Measurements from ENCODE around the gene NEUROG2. TPM values are rescaled to one million over a fixed set of nuclear protein-coding genes. Genes with fewer than 3 reads are reported as not detected.
A peak's percentile ranks its signal among the peaks of the same experiment; 100 is the strongest.
"Not testable (repeated sequence)": the region's sequence is repeated elsewhere in the genome, so short reads cannot be mapped to it uniquely, and the experiment has no call there.

Gene NEUROG2
- total RNA-seq, 2 donors from 2014 or later, result not detected

DNA sequence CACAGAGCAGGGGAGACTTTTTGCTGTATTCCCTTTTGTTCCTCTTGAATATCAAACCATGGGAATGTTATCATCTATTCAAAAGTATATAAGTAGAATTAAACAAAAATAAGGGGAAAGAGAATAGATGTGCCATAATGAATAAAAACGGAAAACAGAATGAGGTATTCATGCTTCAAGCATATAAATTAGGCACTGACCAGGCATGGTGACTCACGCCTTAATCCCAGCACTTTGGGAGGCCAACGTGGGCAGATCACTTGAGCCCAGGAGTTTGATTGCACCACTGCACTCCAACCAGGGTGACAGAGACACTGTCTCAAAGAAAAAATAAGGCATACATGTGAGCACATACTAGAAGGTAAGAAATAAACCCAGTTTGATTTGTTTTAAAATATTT is 16.3 kb upstream of the NEUROG2 start:
- Mint-ChIP-seq H3K4me1 (no peaks in the 10 kb centered on the region), H3K36me3 (ENCODE audit: low read depth) (no peaks in the 10 kb centered on the region), H3K4me3 (no peak overlapping the region), H3K9me3 (no peaks in the 10 kb centered on the region), H3K27ac (no peak overlapping the region), H3K27me3 (peaks cover 16% of the 10 kb centered on the region)
- ATAC-seq (replicated peaks), result no peak

DNA sequence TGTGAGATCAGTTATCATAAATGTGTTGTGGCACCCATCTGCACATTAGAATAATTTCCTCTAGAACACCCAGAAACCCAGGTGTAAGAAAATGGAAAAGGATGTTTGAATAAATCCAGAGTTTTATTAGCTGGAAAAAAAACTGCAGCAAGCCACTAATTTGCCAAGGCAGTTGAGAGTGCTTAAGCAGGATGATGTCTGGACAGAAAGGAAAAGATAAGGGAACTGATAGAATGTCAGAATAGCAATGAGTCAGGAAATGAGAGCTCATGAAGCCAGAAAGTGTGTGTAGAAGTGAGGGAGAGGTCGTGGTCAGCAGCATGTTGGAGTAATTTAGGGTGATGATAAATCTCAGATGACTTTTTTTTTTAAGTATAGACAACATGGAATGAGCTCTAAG is 15.2 kb upstream of the NEUROG2 start:
- Mint-ChIP-seq H3K4me1 (no peaks in the 10 kb centered on the region), H3K27ac (no peak overlapping the region), H3K27me3 (peaks cover 16% of the 10 kb centered on the region), H3K4me3 (no peak overlapping the region), H3K9me3 (no peaks in the 10 kb centered on the region), H3K36me3 (ENCODE audit: low read depth) (no peaks in the 10 kb centered on the region)
- ATAC-seq (replicated peaks), result no peak

DNA sequence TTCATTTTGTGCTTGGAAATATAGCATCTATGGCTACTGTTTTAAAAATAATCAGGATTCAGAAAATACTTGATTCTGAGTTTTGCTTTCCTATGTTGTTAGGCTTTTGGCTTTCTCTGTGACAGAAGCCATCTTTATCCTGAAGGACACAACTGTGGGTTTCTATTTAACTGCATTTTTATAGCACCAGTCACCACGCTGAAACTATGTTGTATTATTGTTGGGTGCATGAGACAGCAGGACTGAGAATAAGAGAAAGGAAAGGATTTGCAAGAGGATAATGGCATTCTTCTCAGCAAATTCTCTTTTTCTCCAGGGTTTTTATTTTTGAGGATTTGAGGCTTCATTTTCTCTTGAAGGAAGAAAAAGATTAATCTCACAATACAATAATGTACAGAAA is 10.1 kb upstream of the NEUROG2 start:
- Mint-ChIP-seq H3K36me3 (ENCODE audit: low read depth) (peaks cover 11% of the 10 kb centered on the region), H3K4me3 (no peak overlapping the region), H3K27ac (no peak overlapping the region), H3K27me3 (peaks cover 43% of the 10 kb centered on the region), H3K9me3 (no peaks in the 10 kb centered on the region), H3K4me1 (peaks cover 8% of the 10 kb centered on the region)
- no peak for ATAC-seq (replicated peaks)

DNA sequence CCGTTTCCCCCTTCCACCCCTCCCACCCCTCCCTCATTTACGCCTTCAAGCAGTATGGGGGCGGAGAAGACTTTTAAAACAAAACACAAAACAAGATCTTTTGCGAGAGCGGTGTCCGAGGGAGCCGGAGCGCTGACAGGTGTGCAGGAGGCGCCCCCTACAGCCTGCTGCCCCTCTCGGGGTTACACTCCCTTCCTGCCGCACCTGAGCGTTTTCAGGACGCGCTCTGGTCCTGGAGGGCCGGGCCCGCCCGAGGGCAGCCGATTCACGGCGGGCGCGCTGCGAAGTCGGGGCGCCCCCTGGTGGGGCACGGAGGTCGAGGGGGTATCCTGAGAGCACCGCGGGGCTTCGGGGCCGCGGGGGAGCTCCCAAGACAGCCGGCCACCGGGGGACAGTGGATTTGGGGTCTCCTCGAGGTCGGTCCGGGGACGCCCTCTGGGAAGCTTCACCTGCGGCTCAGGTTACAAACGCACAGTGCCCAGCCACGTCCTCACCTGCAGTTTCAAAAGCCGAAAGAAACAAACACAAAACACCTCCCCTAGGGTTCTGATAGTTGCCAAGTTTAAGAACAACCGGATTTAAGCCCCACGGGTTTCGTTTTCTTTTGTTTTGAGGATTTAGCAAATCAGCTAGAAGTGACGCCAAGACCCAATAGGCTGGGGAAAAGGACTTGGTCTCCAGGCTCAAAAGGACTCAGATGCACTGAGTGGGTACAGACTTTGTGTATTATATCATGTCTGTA is 8.0 kb upstream of the NEUROG2 start:
- peak; percentile 94 for ATAC-seq (replicated peaks)

DNA sequence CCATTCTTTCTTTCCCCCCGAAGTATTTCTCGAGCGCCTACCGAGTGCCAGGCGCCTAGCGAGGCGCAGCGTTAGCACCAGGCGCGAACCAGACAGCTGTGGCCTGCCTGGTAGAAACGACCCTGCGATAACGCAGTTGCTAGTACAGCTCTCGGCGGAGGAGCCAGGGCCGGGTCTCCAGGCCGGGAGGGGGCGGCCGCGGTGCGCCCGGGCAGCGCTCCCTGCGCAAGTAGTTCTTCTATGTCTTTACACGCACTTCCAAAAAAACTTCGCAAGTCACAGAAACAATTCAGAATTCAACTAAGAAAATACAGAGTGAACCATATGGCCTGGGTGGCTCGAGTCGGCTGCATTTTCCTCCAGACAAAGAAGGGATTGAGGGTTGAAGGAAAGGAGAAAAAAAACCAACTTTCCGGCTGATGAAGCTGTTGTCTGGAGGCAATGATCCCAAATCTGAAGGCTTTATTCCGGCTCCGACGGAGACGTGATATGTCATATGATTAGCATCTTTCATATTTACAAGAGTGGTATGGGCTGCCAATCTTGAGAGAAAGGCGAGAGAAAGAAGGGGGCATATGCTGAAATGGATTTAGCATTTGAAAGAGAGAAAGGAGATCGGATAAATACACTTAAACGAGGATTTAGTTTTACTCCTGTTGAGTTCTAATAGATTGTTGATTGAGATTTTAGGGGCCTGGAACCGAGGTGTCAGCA is 7.2 kb upstream of the NEUROG2 start:
- Mint-ChIP-seq H3K9me3 (no peaks in the 10 kb centered on the region), H3K4me3 (peak overlapping the region; percentile 88), H3K27me3 (peaks cover 61% of the 10 kb centered on the region), H3K27ac (peak overlapping the region; percentile 33), H3K4me1 (peaks cover 8% of the 10 kb centered on the region), H3K36me3 (ENCODE audit: low read depth) (peaks cover 11% of the 10 kb centered on the region)
- ATAC-seq (replicated peaks), result peak; percentile 50

More for the DNA sequence above, 8.0 kb upstream of the NEUROG2 start:
- Mint-ChIP-seq H3K27me3 (peaks cover 55% of the 10 kb centered on the region), H3K9me3 (no peaks in the 10 kb centered on the region), H3K4me1 (peaks cover 8% of the 10 kb centered on the region), H3K36me3 (ENCODE audit: low read depth) (peaks cover 11% of the 10 kb centered on the region), H3K4me3 (peak overlapping the region; percentile 88), H3K27ac (no peak overlapping the region)

DNA sequence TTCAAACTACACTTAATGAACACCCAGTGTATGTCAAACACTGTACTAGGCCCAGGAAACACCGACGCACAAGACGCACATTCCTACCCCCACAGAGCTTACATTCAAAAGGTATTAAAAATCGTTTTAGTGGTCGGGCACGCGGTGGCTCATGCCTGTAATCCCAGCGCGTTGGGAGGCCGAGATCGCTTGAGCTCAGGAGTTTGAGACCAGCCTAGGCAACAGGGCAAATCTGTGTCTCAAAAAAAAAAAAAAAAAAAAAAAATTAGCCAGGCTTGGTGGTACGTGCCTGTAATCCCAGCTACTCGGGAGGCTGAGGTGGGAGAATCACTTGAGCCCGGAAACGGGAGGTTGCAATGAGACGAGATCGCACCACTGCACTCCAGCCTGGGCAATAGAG is 6.5 kb upstream of the NEUROG2 start:
- Mint-ChIP-seq H3K4me1 (peaks cover 10% of the 10 kb centered on the region), H3K36me3 (ENCODE audit: low read depth) (peaks cover 11% of the 10 kb centered on the region), H3K27me3 (peaks cover 68% of the 10 kb centered on the region), H3K4me3 (peak overlapping the region; percentile 88)
- not testable (repeated sequence) for H3K27ac Mint-ChIP-seq; ATAC-seq (replicated peaks); H3K9me3 Mint-ChIP-seq

DNA sequence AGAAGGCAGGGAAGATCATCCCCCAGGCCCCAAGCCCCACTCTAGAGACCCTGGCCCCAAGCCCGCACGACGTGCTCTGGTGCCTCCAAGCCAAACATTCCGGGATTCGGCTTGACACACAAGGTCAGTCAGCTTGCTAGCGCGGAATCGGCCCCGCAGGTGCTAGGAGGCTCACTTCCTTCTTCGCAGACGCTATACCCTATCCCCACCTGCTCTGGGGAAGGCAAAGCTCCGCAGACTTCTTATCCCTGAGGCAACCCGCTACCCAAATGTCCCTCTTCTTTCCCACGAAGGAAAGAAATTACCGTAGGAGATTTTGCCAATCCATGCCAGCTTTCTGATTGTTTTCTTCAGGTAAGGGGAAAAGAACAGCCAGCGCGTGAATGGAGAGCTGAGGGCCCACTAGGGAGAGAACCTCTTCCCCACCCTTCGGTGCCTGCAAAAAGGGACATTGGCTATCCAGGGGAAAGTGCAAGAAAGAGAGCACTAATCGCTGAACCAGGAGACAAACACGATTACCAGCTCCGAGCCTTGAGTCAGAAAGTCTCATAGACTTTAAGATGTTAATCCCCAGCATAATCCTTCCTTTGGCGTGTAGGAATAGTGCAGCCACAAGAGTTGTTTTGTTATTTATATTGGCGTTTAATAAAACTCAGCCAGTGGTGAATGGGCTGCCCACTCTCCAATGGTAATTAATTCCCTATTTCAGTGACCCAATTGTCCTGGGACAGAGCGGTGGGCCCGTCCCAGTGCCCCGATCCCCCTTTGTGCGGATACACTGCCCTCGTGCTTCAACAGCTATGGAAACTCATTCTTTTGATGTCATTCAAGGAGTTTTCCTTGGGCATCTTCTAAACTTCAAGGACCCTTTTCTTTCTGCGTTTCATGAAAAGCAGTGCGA is 5.4 kb upstream of the NEUROG2 start:
- H3K9me3 Mint-ChIP-seq, result no peaks in the 10 kb centered on the region
- H3K27me3 Mint-ChIP-seq, result peaks cover 78% of the 10 kb centered on the region
- H3K4me3 Mint-ChIP-seq, result peak overlapping the region; percentile 34
- H3K4me1 Mint-ChIP-seq, result peaks cover 21% of the 10 kb centered on the region
- no peak overlapping the region for H3K27ac Mint-ChIP-seq
- peaks cover 11% of the 10 kb centered on the region for H3K36me3 Mint-ChIP-seq (ENCODE audit: low read depth)
- ATAC-seq (replicated peaks), result no peak

DNA sequence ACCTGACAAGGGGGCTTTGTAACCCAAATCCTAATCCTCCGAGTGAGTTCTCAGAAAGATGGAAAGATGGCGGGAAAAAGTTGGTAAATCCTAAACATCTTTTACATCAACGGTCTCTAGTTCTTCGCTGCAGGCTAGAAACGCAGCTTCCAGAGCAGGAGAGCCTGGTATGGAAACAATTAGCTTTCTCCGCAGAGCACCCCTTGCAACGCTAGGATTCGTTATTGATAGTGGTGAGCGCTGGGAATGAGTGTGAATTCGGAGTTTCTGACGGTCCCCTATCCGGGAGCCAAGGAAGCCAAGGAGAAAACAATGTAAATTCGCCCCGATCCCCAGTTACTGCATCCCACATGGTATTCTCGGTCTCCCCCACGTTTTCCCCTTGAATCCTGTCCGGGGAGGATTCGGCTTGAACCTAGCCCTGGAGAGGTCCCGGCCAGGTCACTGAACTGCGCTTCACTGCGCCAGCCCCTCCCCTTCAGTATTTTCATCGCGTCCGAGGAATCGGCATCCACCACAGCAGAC is 4.7 kb upstream of the NEUROG2 start:
- no peak for ATAC-seq (replicated peaks)
- no peak overlapping the region for H3K27ac Mint-ChIP-seq
- peak overlapping the region; percentile 34 for H3K4me3 Mint-ChIP-seq
- H3K36me3 Mint-ChIP-seq (ENCODE audit: low read depth), result peaks cover 11% of the 10 kb centered on the region
- H3K27me3 Mint-ChIP-seq, result peaks cover 79% of the 10 kb centered on the region
- H3K4me1 Mint-ChIP-seq, result peaks cover 26% of the 10 kb centered on the region
- H3K9me3 Mint-ChIP-seq, result no peaks in the 10 kb centered on the region

DNA sequence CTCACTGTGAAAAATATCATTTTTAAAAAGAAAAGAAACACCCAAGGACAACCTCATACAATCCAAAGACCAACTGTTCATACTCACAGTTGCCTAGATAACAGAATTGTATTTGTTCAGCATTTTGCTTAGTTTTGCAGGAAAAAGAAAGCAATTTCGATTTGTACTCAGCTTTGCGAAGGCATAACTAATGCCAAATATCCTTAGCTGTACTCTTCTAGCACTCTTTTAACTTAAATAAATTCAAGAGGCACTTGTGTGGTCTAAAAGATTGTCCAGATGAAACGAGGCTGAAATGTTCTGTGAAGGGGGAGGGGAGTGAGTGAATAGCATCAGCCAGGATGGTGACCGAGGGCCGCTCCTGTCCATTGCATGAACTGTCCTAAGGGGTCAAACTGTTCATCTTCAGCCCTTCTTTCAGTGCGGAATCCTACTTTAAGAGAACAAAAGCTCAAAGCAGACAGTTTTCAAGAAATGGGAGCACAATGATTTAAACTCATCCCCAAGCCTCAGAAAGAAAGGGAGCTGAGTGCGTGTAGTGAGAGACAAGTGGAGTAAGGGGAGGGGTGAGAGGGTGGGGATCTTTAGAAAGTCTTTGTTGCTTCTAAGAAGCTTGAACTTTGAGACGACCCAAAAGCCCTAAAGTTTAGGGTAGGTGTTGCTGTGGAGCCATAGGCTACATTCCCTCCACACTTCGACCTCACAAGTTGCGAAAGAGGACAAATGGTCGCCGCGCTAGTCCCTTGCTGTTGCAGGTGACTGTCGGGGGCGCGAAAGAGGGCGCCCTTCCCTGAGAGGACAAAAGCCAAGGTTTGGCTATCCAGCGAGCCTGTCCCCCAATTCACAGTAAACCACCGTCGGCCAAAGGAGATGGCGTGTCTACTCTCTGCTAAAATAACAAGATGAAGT is 4.0 kb upstream of the NEUROG2 start:
- Mint-ChIP-seq H3K9me3 (no peaks in the 10 kb centered on the region), H3K36me3 (ENCODE audit: low read depth) (peaks cover 11% of the 10 kb centered on the region), H3K27me3 (peaks cover 84% of the 10 kb centered on the region), H3K4me3 (no peak overlapping the region), H3K4me1 (peaks cover 26% of the 10 kb centered on the region), H3K27ac (no peak overlapping the region)
- ATAC-seq (replicated peaks), result no peak

DNA sequence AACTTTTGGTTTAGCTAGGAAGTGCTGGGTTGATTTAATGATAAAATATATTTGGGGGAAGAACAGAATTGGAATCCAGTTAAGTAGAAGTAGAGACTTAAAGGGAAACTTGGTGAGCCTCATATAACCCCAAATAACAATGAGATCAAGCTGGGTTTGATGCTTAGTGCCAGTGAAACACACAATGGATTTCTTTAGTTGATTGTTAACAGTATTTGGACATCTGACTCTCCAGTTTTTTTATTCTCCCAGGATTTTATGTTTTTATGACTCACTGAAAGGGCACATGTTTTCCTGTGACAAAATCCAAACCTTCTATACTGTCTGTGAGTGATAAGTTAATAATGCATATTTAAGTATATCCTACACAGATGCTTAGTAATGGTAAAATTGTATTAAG is 2.7 kb upstream of the NEUROG2 start:
- peaks cover 17% of the 10 kb centered on the region for H3K36me3 Mint-ChIP-seq (ENCODE audit: low read depth)
- peaks cover 90% of the 10 kb centered on the region for H3K27me3 Mint-ChIP-seq
- ATAC-seq (replicated peaks), result no peak
- peaks cover 33% of the 10 kb centered on the region for H3K4me1 Mint-ChIP-seq
- H3K9me3 Mint-ChIP-seq, result no peaks in the 10 kb centered on the region
- no peak overlapping the region for H3K4me3 Mint-ChIP-seq
- no peak overlapping the region for H3K27ac Mint-ChIP-seq

DNA sequence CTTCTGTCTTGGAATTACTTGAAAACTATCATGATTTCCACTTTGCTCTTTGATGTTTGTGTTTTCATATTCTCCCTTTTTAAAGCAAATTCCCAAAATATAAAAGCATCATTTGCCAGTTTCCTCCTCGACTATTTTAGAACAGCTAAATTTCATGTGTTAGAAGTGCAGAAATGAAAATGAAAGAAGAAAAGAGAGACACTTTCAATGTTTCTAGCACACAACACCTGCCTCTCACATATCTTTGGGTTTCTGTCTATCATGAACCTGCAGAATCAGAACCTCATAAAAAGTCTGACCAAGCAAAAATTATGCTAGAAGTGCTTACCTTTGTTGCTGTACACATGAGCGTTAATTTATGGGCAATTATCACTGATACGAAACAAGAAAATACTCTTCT is 1.9 kb upstream of the NEUROG2 start:
- Mint-ChIP-seq H3K27me3 (peaks cover 85% of the 10 kb centered on the region), H3K36me3 (ENCODE audit: low read depth) (peaks cover 13% of the 10 kb centered on the region), H3K4me1 (peaks cover 26% of the 10 kb centered on the region), H3K27ac (no peak overlapping the region), H3K4me3 (peak overlapping the region; percentile 78), H3K9me3 (no peaks in the 10 kb centered on the region)
- no peak for ATAC-seq (replicated peaks)

DNA sequence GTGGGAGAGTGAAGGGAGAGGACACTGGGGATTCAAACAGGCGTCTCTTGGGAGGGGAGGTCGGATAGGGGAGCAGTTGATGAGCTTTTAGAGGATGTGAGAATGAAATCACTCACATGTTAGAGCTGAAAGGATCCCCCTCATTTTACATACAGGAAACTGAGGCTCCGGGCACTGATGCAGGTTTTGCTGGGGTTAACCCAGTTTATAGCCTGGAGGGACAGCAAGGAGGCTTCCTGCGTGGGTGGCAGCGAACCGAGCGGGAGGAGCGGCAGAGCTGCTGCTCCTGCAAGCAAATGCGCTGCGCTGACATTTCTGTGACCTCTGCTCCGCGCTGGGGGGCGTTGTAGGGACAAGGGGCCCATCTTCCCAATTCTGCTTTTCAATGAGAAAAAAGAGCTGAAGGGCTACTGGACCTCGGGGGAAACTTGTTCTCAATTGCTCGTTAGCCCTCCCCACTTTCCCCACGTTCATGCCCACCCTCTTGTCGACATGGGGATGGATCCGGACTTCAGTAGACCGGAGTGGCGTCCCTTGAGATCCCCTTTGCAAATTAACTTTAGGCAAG is 1.2 kb upstream of the NEUROG2 start:
- Mint-ChIP-seq H3K9me3 (no peaks in the 10 kb centered on the region), H3K36me3 (ENCODE audit: low read depth) (peaks cover 15% of the 10 kb centered on the region), H3K27ac (no peak overlapping the region), H3K4me3 (peak overlapping the region; percentile 78), H3K4me1 (peaks cover 25% of the 10 kb centered on the region), H3K27me3 (peaks cover 87% of the 10 kb centered on the region)
- ATAC-seq (replicated peaks), result no peak

DNA sequence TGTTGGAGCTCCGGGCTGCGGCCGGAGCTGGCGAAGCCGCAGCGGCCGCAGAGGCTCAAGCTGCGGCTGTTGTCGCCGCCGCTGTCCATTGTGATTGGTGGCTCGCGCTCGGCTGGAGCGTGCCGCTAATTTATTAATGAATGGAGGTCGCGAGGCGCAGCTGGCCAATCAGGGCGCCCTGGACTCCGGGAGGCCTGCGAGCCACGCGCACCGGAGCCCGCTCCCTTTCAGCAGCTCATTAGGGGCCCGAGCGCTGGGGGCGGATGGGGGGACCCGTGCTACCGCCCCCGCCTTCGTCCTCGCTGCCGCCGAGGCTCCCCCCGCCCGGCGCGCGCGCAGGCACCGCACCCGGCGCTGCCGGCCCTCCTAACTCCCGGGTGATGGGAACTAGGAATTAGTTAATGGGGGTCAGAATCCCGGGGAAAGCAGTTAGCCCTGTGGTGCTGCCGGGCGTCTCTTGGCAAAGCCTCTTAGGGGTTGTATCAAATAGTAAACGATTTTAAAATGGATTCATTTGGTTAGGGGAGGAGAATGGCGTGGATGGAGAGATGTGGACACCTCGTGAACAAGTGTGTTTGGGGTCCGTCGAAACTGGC is 589 bp upstream of the NEUROG2 start:
- Mint-ChIP-seq H3K4me3 (peak overlapping the region; percentile 78), H3K9me3 (no peaks in the 10 kb centered on the region), H3K36me3 (ENCODE audit: low read depth) (peaks cover 13% of the 10 kb centered on the region), H3K27me3 (peaks cover 87% of the 10 kb centered on the region), H3K27ac (no peak overlapping the region), H3K4me1 (peaks cover 27% of the 10 kb centered on the region)
- ATAC-seq (replicated peaks), result no peak
